SW 1271 (cell line): Measurements from ENCODE around the gene TMEM221.

Experiments
- DNase-seq, 2 experiments: peaks; one replicate each; lab custom pipeline; 2025; lab: John Stamatoyannopoulos, UW

TMEM221 gene

DNA sequence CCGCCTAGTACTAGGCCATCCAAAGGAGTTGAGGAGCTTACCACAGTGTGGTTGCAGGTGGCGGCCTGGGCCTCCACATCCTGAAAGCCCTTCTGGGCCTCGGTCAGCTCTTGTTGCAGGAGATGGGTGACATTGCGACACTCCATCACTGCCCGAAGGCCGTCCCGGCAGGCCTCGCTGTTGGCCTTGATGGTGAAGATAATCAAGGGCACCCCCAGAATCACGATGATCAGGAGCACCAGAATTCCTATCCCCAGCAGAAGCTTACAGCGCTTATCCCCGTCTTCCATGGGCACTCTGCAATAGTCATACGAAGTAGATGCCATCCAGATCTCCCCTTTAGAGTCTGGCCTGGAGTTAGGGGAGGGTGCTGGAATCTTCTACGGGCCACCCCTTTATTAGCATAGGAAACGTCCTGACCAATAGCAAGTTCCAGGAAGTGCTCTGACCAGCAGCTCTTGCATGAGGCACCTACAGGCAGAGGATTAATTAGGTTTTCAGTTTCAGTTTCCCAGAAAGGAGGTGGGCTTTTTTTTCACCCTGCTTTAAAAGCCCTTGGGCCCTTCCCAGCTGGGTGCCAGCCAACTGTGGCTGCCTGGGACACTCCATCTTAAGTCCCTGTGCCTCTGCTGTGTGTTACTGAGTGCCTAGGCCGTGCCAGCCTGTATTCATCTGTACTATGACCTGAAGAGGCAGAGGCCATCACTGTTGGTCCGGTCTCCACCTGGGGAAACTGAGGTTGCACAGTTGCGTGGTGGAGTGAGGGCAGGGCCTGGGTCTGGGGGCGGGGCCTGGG, 43.0 kb downstream of the TMEM221 start, which contains the start of gene BST2:
Gene BST2, minus strand, starts transcription at position 381 of the 796 bp plus-strand sequence. Its CDS starts 55 bp downstream, at position 326.
- DNase-seq = peak in 1 of 2 experiments; percentile 73

DNA sequence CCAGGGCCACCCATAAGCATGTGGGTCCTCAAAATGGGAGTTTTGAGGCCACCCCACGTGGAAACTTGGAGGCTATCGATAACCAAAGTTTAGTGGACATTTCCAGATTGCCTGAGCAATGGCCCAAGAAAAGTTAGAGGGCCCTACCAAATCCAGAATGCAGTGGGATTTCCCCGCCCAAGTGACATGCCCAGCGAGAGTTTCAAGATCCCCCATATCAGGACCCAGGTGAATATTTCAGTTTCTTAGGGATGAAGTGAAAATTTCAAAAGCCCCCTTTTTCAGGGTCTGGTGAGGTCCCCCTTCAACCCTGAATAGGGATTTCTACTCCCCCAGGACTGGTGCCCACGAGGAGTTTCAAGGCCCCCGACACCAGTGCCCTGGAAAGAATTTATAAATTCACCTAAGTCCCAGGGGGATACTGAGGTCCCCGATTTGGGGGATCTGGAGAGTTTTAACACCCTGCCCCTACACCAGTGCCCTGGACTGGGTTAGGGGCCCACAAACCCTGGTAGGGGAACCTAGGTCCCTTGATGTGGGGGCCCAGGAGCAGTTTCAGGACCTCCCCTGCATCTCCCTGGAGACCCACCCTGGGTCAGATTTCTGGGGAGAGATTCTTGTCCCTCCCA, 43.7 kb downstream of the TMEM221 start:
- no peak for DNase-seq

DNA sequence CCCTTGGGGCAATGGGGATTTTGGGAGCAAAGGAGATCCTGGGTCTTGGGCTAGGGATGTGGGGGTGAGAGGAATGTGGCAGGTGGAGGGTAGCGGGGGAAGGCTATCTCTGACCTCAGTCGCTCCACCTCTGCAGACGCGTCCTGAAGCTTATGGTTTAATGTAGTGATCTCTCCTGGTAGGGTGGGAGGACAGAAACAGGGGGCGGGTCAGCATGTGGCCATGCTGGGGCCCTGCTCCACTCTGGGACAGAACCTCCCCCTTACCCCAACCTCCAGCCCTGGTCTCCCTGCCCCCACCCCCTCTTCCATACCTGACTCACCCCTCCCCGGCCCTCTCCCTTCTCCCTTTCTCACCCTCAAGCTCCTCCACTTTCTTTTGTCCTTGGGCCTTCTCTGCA, 44.5 kb downstream of the TMEM221 start:
- no peak for DNase-seq

DNA sequence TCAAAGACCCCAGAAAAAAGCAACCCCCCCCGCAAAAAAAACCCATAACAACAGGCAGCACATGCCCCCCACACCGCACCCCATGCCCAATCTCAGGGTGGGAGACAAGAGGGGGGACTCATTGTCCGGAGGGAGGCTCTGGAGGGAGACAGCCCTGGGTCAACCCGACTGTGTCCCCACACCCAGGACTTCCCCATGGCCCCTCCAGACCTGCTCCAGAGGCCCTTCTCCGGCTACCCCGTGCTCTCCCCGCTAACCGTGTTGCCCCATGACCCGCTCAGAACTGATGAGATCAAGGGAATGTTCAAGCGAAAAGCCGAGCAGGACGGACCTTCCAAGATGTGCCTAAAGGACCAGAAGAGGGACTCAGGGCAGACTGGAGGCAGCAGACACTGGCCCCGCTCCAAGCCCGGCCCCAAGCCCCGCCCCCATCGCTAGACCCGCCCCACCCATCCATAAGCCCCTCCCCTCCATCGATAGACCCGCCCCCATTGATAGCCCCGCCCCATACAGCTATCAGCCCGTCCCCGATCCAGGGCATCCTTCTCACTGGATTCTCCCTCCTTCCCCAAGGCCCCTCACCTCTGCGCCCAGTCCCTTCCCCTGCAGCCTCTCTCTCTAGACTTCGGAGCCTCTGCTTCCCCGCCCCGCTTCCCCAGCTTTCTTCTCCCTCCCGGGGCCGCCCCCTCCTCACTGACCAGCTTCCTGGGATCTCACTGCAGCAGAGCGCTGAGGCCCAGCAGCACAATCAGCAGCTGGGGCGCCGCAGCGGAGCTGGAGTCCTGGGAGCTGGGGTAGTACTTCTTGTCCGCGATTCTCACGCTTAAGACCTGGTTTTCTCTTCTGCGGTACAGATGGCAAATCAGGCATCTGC, 45.2 kb downstream of the TMEM221 start:
- DNase-seq = no peak

DNA sequence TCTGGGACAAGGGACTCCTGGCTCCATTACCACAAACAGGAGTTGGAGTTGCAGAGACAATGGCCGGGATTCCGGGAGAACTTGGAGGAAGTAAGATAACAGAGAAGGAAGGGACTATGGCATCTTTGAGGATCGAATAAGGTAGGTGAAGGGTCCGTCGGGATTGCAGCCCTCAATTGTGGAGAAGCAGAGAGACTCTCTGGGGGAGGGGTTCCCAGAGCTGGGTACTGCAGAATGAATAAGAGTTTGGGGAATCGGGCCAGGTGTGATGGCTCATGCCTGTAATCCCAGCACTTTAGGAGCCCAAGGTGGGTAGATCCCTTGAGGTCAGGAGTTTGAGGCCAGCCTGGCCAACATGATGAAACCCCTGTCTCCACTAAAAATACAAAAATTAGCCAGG, 46.8 kb downstream of the TMEM221 start:
- no peak for DNase-seq

DNA sequence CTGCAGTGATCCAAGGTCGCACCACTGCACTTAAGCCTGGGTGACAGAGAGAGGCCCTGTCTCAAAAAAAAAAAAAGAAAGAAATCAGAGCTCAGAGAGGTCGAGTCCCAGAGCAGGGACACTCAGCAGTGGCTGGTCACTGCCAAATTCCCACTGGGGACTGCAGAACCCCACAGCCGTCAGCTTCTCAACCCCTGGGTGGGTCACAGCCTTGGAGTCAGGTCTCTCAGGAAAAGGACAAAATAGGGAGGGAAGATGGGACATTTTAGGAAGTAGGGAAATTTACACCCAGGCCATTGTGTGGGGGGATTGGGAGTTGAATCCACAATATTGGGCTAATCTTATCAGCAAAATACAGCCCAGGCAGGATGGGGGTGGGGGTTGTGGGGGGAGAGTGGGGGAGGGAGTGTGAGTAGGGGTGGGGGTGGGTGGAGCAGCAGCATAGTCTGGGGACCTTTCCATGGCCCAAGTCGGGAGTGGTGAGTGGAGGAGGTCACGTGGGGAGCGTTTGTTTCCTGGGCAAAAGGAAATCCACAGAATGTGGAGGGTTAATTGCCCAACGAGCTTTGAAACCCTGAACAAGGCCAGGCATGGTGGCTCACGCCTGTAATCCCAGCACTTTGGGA, 49.5 kb downstream of the TMEM221 start:
- DNase-seq = no peak

DNA sequence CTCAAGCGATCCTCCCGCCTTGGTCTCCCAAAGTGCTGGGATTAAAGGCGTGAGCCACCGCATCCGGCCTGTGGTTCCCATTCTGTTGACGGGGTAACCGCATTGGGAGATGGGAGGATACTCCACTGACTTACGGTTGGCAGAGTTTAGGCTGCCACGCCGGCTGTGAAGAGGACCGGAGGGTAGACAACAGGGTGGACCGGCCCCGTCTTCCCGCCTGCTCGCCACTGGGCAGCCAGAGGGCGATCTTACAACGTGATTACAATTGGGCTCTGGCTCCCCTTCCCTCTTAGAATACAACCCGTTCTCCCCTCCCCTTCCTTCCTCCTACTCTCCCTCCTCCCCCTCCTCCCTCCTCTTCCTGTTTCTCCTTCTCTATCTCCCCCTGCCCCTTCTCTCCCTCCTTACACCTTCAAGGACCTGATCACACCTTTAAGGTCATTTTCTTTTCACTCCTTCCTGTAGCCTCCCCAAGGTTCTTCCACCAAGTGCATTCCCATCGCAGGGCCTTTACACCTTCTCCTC, 53.5 kb downstream of the TMEM221 start:
- DNase-seq = peak in 1 of 2 experiments; percentile 35

DNA sequence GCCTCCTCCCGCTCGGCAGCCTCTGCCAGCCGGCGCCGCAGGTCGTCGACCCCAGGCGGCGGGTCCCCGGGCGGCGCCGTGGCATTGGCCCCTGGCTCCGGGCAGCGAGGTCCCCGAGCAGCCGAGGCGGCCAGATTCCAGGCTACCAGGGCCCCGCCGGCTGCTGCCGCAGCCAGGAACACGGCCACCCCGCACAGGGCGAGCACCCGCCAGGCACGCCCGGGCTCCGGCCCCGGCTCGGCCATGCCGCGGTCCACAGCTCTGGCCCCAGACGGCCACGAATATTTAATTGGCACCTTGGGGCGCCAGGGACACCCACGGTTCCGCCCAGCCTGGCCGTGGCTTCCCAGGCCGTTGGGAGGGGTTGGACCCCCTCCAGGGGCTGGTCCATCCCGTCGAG, 54.6 kb downstream of the TMEM221 start, which contains the start of gene CCDC194:
Gene CCDC194, minus strand, starts transcription at position 283 of the 400 bp plus-strand sequence. Its CDS starts 38 bp downstream, at position 245.
- no peak for DNase-seq

DNA sequence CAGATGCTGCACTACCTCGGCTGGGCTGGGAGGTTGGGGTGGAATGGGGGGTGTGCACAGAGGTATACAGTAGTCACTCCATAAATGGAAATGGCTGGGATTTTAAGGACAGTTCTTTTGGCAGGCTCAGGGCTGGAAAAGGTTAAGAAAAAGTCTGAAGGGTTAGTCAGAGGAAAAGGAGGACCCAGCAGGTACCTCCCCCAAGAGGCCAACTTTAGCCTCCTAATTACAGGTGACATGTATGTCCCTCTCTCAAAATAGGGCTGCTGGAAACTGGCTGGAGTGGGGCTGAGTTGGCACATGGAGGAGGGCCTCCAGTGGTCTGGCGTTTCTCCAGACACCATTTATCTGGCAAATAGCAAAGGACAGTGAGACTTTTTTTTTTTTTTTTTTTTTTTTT, 55.5 kb downstream of the TMEM221 start:
- DNase-seq = no peak

DNA sequence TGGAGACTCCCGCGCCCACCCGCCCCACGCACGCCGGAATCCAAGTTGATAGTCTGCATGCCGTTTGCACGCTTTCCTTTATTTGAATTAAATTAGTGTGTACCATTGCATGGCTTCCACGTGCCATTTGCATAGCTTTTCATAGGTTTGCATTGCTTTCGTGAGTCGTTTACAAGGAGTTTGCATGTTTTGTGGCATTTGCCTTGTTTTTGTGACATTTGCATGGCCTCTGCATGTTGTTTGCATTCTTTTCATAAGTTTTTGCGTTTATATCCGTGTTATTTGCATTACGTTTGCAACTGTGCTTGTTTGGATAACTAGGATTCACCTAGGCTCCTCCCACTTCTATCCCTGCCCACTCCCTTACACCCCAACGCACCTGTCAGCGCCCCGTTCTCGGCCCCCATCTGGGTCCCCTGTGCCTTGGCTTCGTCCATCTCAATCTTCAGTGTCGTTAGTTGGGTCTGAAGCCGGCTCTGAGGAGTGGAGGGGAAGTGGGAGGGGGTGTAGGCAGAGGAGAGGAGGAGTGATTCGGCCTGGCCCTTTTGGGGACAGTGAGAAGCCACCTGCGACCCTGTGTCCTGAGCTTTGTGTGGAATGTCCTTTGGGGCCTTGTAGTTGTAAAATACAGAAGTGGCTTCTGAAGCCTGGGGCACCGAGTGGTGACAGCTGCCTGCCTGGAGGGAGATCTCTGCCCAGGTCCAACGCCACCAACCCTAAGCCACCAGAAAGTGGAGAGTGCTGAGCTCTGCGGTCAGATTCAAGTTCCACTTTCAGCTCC, 56.9 kb downstream of the TMEM221 start:
- DNase-seq = no peak

DNA sequence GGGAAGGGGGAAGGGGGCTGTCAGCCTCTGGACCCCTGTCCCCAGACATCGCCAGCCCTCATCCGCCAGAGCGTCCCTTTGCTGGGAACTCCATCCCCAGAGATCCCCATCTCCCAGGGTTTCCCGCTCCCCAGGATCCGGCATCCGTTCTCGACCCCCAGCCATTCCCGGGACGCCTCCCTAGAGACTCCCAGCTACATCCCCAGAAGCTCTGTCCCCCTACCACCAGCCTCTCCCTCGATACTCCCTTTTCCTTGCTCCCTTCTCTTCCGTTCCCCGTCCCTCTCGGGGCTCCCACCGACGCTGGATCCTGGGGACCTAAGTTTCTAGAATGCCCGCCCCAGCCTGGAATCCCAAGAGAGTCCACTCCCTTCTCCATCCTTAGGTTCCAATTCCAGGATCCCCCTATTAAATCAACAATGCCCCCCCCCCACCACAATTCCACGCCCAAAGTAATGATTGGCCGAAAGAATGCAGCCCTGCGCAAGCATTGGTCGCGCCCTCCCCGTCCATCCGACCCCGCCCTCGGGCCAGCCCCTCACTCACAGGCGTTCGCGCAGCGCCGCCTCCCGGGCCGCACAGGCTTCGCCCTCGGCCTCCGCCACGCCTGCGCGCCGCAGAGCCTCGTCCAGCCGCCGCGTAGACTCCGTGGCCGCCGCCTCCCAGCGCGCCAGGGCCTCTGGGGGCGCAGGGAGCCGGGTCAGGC, 57.6 kb downstream of the TMEM221 start:
- DNase-seq = peak; percentile 38 to 84

DNA sequence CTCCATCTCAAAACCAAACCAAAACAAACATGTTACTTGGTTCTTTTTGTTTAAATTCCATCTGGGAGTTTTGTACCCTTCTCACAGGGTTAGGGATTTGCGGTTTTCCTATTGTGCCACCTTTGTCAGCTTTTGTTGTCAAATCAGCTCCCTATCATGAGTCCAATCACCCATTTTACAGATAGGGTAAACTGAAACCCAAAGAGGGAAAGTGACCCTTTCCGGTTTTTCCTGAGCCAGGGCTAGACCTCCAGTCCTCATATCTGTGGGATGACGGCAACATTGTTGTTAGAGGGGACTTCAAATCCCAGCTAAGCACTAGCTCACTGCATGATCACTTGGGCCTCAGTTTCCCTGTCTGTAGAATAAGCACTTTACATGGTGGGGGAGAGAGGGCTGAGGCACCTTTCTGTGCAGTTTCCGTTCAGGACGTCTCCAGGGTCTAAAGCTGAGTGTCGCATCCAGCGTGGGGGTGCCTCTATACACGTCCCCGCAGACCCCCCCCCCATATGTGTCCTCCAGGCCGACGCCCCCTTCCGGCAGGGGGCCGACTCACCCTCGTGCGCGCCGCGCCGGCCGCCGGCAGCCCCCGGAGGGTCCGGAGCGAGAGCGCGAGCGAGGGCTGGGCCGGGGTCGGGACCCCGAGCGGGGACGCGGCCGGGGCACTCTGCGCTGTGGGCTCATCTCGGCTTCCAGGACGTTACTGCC, 58.4 kb downstream of the TMEM221 start:
- DNase-seq = no peak

DNA sequence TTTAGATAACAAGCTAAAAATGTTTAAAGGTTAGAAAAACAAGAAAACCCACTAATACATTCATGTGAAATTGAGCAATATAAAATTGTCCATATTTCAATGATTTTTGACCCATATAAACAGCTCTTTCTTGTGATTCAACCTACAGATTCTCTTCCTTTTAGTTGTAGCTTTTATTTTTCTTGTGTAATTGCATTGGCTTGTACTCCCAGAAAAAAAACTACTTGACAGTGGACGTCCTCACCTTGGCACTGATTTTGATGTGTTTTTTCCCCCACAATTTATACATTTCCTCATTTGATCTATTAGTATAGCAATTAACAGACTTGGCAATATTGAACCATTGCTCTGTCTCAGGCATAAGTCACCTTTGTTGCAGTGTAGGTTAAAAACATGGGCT, 59.2 kb downstream of the TMEM221 start:
- no peak for DNase-seq

DNA sequence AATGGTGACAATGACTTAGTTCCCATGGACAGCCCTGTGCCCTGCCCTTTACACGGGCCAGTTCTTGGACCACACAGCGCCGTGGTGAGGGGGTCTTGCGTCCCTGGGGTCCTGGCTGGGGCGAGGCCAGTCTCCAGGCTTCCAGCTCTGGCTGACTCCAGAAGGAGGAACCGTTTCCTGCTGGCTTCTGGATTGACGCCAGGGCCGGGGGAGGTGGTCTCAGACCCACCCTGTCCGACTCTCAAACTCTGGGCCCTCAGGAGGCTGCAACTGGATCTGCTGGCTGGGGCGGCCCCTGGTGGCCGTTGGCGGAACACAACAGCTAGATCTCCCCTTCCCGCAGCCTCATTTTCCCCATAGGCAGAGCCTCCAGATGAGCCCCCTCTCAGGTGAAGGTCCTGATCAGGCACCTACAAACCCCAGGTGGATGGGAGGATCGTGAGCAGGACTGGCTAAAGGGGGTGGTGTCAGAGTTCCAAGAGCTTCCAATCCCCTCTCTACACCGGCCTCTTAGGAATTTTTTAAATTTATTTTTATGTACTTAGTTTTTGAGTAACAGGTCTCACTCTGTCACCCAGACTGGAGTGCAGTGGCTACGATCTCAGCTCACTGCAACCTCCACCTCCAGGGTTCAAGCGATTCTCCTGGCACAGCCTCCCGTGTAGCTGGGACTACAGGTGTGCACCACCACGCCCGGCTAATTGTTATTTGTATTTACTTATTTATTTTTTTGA, 62.4 kb downstream of the TMEM221 start:
- peak in 1 of 2 experiments; percentile 29 for DNase-seq
